ENCODE results near the gene KLF13. TPM values are rescaled to one million over a fixed set of nuclear protein-coding genes. Genes with fewer than 3 reads are reported as not detected.

The KLF13 gene
- total RNA-seq, 1 donor from 2014 or later, result 52.9 TPM

DNA sequence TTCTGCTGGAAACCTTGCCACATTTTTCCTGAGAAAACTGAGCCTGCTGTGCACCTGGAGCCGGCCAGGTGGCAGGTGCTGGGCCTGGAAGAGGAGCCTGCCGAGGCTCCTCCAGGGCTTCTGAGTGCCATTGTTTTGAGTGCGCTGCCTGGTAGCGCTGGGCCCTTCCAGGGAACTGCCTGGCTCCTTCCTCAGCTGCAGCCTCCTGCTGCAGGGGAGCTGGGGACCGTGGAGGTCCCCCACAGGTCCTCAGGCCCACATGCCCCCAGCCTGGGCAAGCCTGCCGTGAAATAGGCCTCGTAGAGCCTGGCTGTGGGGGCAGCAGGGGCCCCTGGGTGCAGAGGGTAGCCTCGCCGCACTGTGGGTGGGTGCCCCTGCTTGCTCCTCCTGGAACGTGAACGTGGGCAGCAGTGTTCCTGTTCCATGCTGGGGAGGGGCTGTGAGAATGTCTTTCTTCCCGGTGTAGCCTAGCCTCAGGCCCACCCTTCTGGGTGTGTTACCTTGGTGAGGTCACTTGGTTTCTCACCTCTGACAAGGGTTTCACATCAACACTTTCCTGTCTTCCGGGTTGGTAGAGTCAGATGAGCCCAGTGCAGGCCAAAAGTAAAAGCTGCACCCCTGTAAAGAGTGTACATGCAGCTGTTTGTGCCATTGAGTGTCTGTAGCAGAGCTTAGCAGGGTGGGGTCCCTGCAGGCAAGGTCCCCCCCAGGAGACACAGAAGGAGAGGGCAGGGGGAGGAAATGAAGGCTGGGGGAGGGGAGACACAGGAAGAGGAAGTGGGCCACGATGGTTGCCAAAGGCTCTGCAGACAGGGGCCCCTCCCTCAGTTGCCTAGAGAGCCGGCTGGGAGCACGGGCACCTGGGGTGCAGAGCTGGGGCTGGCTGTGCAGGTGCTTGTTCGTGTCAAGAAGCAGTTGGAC lies 34.5 kb downstream of the KLF13 start:
- DNase-seq (ENCODE audit: extremely low read depth, low read depth, low spot score), result no peak

DNA sequence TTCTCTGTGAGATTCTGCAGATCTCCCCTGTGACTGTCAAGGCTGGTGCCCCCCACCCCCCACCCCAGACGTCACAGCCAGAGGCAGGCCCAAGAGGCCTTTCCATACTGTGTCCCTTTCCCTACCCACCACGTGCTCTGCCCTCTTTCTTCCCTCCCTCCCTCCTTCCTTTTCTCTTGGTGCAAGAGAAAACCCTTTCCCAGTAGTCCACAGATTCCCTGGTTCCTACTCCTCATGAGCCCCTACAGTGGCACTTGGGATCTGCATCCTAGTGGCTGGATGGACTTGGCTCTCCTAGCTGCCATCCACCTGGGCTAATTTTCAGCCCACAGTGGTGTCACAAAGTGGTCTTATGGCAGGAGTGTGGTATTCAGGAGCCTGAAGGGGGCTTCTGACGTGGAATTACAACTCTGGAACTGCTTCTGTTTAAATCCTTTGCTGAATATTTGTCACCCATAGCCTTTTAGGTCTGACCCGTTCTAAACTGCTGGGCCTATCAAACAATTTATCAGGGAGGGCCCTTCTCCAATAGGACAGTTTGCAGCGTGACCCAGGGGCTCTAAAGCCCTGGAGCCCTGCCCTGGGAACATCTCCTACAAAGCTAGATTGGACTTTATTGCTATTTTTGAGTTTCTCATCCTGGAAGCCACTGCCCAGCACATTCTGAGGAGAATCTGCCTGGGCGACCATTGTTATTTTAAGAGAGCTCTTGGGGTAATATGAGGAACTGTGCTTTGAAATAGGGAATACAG lies 35.3 kb downstream of the KLF13 start:
- no peak for DNase-seq (ENCODE audit: extremely low read depth, low read depth, low spot score)

DNA sequence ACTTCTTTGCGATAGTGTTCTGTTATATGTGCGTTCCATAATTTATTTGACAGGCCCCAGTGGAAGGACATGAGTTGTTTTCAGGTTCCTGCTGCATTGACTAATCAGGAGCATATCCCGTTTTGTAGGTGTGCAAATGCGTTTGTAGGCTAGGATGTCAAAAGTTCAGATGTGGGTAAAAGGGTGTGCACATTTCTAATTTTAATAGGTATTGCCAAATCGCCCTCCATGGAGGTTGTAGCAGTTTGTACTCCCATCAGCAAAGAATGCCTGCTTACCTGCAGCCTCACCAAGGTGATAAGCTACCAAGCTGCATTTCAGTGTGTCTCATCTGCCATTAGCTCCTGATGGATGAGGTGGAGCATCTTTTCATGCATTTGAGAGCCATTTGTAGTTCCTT lies 36.3 kb downstream of the KLF13 start:
- no peak for DNase-seq (ENCODE audit: extremely low read depth, low read depth, low spot score)

DNA sequence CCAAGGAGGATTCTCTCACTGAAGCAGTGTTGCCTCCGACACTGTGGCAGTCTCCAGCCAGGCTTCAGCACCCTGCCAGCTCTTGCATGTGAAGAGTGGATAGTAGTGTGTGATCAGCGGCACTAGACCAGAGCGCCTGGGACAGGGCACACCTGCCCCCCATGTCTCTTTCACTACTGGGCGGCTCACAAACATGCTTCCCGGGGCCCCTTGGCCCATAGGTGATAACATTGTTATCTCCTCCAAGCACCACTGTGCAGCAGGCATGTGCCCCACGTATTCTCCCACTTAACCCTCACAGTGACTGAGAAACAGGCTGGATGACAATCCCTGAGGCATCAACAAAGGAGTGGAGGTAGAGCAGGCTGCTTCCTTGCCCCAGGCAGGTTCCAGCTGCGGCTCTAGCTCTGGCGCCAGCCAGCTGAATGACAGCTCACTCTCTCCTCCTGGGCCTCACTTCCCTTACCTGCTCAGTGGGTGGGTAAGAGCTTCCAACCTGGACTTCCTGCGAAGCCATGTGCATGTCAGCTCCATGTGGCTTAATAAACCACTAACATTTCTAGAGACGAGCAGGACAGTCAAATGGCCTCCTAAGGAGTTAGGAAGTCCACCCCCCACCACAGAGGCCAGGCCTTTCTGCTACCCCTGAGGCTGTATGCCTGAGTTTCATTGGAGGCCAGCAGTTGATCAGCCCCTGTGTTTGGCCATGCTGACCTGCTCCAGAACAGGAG lies 37.8 kb downstream of the KLF13 start:
- no peak for DNase-seq (ENCODE audit: extremely low read depth, low read depth, low spot score)

DNA sequence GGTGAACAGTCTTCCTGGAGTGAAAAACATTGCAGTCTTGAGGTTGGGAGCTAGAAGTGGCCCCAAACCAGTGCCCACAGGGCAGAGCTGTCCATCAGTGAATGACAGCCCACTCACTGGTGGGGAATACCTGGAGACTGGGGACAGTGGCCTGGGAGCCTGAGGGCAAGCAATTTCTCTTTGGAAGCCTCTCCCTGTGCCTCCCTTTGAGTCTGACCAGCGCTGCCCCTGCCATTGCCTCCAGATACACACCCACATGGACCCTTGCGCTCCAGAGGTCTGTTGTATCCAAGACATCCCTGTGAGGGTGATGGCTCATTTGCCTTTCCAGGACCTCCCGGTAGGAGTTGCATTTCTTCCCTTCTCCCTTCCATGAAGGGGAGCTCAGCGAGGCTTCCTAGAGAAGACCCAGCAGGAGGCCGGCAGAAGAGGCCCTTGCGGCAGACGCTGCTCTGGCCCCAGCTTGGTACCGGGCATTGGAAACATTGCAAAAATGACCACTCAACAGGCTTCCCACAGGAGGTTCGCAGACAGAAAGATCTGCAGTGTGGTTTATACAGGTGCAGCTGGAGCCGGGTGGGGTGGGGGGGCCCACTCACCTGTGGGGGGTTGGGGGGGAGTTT lies 38.5 kb downstream of the KLF13 start:
- no peak for DNase-seq (ENCODE audit: extremely low read depth, low read depth, low spot score)

DNA sequence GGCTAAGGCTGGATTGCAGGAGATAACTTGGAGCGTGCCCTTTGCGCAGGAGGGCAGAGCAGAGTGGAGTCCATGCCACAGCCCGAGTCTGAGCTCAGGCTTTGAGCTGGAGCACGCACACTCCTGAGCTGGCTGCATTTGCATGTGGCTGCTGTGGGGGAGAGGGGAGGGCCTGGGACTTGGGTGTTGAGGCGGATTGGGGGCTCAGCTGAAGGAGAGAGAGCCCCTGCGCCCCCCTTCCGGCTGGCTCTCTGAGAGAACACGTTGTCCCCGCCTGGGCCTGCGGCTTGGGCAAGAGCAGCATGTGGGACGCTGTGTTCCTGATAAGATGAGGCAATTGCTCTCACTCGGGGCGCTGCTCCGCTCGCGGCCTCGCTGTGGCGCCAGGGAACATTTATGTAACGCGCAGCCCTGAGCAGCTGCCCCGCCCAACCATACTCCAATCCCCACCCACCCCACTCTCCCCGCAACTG lies 39.1 kb downstream of the KLF13 start:
- DNase-seq (ENCODE audit: extremely low read depth, low read depth, low spot score), result no peak

DNA sequence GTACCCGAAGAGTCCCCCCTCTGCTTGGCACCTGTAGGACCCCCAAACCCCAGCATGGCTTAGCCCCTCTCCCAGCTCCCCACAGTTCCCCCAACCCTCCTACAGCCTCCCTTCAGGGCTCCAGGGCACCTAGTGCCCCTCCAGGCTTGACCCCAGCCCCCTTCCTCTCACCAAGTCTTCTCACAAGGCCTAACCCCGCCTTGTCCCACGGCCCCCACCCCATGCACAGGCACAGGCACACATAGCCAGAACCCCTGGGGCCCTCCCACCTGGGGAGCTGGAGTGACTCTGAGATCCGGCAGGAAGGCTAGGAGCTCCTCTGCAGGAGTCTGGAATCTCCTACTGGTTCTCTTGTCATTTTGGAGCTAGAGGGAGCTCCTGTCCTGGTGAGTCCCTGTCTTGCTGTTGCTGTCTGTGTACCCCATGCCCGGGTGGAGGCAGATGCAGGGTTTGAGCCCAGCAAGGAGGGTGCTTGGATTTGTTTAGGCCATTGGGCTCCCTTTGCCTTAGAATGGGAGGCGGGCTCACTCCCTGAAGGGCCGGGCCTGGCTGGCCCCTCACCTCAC lies 39.6 kb downstream of the KLF13 start:
- no peak for DNase-seq (ENCODE audit: extremely low read depth, low read depth, low spot score)

DNA sequence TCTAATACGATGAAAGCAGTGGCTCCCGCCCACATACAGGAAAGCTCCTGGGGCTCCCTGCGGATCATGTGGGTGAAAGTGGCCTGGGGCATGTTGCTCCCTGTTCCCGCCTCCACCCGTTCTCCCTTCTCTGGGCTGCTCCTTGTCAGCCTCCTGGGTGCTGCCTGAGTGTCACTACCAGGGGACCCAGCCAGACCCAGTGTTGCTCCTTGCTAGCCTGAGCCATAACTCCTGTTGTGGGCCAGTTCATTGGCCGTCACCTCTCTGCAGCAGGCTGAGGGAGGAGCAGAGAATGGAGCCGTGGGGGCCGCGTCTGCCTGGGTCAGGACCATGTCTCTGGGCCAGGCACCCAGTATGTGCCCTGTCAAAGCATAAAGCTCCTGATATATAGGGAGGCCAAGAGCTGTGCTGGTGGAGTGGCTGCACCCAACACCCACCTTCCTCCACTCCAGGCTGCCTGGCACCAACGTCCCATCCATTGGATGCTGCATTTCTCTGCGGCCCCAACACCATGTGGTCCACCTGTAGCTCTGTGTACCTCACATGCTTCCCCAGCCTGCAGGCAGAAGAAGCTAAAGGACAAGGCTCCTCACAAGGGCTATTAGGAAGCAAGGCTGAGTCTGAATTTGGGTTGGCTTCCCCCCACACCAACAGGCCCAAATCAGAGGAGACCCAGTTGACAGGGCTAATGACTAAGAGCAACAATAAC lies 40.5 kb downstream of the KLF13 start:
- no peak for DNase-seq (ENCODE audit: extremely low read depth, low read depth, low spot score)

DNA sequence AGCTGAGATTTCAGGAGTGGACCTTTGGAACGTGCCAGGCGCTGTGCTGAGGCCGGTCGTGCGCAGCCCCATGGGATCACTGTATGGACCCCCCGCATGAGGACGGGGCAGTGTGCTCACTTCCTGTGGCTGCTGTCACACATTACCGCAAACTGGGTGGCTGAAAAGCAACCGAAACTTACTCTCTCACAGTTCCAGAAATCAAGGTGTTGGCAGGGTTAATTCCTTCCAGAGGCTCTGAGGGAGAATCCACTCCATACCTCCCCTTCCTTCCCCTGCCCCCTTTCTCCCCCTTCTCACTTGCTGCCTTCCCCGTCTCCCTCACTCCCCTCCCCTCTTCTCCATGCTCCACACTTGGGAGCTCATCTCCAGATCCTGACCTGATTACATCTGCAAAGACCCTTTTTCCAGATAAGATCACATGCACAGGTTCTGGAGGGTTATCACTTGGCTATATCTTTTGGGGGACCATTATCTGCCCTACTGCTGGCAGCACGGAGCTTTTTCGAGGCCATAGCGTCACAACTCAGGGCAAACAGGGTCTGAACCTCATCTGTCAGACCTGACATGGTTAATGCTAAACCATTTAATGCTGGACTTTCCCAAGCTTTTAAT lies 41.2 kb downstream of the KLF13 start:
- DNase-seq (ENCODE audit: extremely low read depth, low read depth, low spot score), result no peak

DNA sequence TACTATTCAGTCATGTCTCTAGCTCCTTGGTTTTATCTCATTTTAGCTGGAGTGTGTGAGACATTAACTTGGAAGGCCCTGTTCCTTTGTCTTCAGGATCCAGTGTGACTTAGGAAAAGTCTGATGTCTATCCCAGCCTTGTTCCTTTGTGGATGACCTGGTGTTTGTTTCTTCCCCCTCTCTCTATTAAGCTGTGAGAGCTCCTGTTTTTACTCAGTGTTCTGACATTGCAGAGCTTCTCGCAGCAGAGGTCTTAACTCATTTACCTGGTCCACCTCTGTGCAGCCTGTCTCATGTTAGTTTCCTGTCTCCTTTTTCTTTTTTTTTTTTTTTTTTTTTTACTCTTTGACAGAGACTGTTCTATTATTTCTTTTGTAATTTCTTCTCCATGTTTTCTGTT lies 43.1 kb downstream of the KLF13 start:
- no peak for DNase-seq (ENCODE audit: extremely low read depth, low read depth, low spot score)

DNA sequence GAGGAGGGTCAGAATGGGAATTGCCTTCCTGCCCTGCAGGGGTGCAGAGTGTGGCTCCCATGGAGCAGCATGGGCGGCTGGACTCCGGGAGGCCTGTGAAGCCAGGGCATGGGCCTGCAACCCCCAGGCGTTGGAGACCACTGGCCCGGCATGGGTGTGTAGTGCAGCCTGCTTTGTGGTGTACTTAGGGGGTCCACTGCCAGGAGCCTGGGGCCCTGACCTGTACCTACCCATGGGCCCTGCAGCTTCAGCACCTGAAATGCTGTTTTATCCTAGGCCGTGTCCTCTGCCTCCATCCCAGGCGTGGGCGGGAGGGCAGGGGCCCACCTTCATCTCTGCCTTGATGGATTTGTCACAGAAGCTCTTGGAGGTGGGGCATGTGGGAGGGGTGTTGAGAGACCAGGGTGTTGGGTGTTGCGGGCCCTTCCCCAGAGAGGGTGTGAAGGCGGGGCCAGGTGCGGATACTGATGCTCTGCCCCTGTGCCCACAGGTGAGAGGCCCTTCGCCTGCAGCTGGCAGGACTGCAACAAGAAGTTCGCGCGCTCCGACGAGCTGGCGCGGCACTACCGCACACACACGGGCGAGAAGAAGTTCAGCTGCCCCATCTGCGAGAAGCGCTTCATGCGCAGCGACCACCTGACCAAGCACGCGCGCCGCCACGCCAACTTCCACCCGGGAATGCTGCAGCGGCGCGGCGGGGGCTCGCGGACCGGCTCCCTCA lies 45.0 kb downstream of the KLF13 start:
- DNase-seq (ENCODE audit: extremely low read depth, low read depth, low spot score), result no peak

DNA sequence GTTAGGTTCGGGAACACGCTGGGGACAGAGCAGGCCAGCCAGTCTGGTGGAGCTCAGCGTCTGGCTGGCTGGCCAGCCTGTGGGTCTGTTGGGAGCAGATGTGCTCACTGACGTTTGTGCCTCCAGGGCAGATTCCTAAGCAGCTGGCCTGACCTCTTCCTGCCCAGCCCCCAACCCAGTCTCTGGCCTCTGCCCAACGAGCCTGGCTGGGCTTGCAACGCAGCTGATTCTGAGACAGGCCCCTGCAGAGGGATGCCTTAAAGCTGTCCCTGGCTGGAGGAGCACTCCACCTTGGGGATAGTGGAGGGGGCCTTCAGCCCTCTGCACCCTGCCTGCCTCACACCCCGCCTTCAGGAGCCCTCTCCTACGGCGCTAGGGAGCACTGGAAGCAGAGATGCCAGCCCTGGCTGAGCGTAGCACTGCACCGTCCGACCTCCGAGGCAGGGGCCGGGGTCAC lies 46.0 kb downstream of the KLF13 start:
- no peak for DNase-seq (ENCODE audit: extremely low read depth, low read depth, low spot score)

DNA sequence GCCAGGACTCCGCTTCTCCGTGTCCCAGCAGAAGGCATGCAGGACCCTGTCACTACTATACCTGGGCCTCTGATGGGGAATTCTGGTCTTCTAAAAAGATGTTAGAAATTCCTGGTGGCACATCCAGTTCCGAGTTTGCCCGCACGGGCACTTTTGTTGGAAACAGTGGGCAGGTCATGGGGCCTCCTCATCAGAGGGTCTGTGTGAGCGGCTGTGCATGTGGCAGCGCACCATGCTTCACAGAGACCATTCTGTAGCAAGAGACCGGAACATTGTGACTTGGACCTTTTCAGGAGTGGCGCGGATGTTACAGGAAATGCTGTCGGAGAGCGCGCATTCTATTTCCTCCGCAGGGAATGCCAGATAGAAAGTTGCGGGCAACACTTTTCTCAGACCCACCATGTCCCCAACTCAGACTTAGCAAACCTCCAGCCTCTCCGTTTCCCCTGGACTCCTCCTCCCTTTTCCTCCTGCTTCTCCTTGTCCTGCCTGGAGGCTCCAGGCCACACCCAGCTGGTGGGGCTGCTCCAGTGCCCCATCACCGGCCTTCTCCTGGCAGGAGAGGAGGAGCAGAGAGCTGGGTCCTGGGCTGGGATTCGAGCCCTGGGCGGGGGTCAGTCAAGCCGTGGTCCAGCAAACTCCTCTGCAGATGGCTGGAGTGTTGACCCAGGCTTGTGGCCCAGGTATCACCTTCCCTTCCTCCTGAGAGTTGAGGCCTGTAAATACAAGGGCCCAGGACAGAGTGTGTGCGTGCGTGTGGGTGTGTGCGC lies 46.6 kb downstream of the KLF13 start:
- no peak for DNase-seq (ENCODE audit: extremely low read depth, low read depth, low spot score)

DNA sequence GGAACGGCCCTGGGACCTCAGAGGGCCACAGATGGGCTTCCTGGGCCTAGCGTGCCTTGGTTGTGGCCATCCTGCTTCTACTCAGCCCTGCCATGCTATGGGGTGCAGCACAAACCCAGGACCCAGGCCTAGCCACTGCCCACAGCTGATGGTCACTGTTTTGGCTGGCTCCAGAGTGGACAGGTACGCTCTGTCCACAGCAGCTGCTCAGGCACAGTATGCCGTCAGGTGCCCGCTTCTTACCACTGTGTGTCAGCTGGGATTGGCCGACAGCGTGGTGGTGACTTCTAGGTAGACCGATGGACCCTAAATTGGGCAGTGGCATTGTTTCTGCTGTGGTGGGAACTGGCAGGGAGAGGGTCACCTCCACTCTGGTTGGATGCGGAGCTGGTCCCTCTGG lies 47.3 kb downstream of the KLF13 start:
- no peak for DNase-seq (ENCODE audit: extremely low read depth, low read depth, low spot score)

DNA sequence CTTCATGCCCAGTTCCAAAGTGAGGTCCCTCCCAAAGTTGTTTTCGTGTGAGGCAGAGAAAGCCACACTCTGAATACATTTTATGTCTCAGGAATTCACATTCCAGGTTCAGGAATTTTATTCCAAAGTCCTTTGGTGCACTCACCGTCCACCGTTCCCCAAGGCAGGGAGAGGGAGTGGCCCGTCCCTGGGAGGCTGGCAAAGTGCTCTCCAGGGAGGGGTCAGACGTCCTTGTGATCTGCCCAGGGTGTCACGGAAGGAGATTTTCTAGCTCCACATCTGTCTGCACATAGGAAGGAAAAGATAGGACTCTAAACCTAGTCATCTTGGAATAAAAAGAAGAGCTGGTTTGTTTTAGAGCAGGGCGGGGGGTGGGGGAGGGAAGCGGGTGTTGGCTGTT lies 47.9 kb downstream of the KLF13 start:
- no peak for DNase-seq (ENCODE audit: extremely low read depth, low read depth, low spot score)

DNA sequence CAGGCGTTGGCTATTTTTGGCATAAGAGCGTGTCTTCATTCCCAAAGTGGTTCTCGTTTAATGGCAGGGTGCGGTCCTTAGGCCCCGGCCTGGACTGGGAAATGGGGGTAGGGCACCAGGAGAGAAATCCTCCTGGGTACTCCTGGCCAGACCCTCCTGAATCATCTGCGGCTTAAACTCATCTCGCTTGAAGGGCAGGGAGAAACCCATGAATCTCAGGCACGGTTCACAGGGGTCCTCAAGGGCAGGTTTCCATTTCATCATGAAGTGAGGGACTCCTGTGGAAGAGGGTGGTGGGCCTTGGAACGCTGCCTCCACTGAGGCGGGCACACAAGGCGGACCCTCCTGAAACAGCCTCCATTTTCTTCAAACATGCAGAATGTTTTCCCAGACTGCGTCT lies 48.4 kb downstream of the KLF13 start:
- DNase-seq (ENCODE audit: extremely low read depth, low read depth, low spot score), result no peak

DNA sequence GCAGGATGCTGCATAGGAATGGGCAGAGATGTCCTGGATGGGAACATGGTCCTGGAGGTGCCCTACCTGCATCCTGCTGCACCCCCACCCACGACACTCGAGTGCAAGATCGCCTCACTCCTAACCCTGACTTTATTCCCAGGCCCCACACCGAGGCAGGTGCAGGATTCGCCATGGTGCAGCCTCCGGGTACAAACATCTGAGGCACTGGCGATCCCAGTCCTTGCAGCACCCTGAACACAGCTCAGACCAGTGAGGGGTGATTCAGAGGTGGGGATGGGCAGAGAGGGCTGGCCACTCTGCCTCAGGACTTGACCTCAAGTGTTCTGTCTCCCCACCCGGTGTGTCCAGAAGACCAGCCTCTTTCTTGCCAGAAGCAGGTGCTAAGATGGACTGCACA lies 49.1 kb downstream of the KLF13 start:
- DNase-seq (ENCODE audit: extremely low read depth, low read depth, low spot score), result no peak

DNA sequence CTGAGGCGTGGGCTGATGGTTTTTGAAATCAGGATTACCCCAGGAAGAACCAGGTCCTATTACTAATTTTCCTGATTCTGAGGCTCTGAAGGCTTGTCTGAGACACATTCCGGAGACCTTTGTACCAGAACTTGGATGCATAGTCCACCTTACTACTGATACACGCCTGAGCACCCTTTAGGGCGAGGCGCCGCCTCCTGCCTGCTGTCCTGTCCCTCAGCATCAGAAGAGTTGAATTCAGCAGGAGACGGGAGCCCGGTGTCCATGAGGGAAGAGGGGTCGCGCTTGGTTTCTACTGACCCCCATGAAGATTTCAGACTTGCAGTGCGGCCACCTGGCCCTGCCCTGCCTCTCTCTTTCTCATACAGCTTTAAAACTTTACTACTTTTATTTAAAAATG lies 49.9 kb downstream of the KLF13 start:
- DNase-seq (ENCODE audit: extremely low read depth, low read depth, low spot score), result no peak

Data from glomerular endothelial cell (primary cell).